Measurements from ENCODE around the gene TM4SF18.
"Not testable (repeated sequence)": the region's sequence is repeated elsewhere in the genome, so short reads cannot be mapped to it uniquely, and the experiment has no call there.

The TM4SF18 gene, protein sequence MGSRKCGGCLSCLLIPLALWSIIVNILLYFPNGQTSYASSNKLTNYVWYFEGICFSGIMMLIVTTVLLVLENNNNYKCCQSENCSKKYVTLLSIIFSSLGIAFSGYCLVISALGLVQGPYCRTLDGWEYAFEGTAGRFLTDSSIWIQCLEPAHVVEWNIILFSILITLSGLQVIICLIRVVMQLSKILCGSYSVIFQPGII

GRCh38 chr3:149333176-149333859, at the start of gene TM4SF18:
TSS of gene TM4SF18 (minus strand) at chr3:149333636. CDS start at chr3:149333382, 254 bp downstream.
- DNase-seq (ENCODE audit: low read depth in 3 of 3), result no peak

DNA sequence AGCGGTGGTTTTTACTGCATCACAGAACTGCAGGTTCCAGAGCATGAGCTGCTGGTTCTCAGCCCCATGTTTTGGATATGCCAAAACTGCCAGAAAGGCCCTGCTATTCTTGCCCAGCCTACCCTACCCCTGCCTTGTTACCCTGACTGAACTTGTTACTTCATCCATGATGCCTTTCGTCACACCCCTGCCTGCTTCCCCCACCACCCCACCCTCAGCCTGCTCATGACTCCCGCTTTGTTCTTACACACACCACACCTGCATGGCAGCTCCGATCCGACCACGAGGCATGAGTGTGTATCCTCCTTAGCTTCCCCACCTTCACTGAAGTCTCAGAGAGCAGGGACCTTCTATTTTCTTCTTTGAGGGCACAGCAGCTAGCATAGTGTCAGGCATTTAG, 49.1 kb upstream of the TM4SF18 start:
- no peak for DNase-seq (ENCODE audit: low read depth in 3 of 3)

GRCh38 chr3:149382101-149382467, 48.6 kb upstream of the TM4SF18 start:
- DNase-seq (ENCODE audit: low read depth in 3 of 3), result no peak

GRCh38 chr3:149381173-149382100, 48.0 kb upstream of the TM4SF18 start:
- DNase-seq (ENCODE audit: low read depth in 3 of 3), result no peak

DNA sequence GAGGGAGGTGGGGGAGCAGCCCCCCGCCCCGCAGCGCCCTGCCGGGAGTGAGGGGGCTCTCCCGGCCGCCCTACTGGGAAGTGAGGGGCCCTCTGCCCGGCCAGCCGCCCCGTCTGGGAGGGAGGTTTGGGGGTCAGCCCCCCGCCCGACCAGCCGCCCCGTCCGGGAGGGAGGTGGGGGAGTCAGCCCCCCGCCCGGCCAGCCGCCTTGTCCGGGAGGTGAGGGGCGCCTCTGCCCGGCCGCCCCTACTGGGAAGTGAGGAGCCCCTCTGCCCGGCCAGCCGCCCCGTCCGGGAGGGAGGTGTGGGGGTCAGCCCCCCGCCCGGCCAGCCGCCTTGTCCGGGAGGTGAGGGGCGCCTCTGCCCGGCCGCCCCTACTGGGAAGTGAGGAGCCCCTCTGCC, 46.8 kb upstream of the TM4SF18 start:
- DNase-seq (ENCODE audit: low read depth in 3 of 3), result not testable (repeated sequence)

DNA sequence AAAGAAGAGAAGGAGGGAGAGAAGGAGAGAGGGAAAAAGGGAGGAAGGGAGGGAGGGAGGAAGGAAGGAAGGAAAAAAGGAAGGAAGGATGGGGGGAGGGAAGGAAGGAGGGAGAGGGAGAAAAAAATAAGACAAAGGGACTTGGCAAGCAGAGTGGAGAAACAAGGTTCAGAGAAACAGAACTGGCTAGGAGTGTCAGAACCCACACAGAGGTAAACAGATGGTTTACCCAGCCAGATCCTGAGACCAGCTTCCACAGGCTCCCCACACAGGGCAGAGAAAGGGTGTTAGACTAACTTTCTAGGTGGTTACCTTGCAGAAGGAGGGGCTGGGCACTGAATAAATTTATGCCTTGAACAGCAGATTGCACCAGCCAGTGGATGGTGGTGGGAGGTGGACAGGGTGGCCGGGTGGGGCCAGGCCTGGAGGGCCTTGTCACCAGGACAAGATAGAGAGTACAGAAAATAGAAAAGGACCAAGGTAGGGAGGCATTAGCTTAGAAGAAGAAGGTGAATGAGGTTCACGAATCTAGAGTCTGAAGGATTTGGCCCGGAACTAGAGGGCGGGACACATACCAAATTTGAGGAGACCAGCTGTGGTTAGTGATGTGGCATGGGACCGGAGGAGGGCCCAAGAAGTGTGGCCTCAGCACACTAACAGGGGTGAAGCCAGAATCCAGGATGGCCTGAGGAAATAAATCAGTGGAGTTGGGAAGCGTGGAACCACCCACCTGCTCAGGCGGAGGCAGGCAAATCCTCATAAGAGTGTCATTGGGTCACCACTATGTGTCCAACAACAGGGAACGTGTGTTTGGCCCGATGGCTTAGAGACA, 45.3 kb upstream of the TM4SF18 start:
- DNase-seq (ENCODE audit: low read depth in 3 of 3), result no peak

DNA sequence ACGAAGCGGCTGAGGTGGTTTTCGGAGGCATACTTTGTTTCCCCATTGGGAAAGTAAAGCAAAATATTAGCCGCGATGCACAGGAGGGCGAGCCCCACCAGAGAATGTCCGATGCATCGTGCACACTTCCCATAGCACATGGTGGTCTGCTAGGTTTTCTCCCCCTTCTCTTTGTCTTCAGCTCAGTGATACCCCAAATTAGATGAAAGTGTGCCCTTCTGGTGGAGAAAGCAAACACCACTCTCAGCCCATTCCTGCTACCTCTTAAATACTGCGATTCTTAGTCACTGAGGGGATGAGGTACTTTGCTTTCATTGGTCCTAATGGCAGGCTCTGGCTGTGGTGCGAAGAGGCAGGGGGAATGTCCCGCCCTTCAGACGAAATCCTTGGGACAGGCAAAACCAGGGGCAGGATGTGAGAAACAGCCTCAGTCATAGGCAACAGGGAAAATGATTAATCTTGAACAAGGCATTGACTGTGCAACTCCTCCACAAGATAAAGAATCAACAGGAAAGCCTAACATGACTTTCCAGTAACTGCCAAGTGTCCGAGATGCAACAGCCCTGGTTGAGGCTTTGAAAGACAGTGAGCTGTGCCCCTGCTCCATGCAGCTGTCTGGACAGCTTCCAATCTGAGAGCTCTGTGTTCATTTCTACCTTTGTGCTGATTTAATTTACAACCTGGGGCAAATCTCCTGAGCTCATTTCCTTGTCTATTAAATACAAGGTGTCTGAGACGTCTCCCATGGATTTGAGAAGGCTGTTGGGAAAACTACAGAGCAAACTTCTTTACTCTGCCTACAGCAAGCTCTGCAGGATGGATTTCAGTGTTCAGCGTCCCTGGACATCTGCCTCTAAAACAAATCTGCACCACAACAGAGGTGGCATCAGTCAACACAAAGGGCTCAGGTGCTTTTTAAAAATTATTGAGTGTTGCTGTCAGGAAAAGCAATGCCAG, 44.2 kb upstream of the TM4SF18 start, which contains the start of gene TM4SF1:
Gene TM4SF1 (minus strand): TSS at position 242 of the 957 bp plus-strand sequence. CDS start 102 bp downstream, at position 140.
- no peak for DNase-seq (ENCODE audit: low read depth in 3 of 3)

DNA sequence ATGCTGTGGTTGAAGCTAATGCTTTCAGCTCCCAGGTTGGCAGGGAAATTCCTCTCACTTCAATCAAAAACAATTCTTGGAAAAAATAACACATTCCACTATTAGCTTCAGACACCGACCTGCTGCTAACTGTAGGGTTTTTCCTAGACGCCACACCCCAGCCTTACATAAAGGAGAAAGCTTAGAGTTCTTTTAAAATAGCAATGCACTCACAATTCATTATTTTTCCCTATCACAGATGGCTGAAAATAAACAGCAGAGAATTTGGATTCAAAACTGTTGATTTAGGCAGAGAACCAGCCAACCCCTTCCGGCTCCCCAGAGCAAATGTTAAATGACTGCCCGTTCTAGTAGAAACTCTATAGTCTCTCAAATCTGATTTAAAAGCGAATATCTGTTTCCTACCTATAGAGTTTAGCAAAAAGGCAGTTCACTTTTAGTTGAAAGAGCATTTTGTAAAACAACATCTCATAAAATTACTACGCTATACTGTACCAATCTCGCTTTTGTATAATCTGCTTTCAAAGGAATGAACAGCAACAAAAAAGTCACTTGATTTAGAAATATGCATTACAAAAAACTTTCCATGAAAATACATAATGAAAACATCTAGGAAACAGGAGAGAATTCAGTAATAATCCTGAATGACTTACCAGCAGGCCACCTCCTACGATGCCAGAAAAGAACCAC, 43.4 kb upstream of the TM4SF18 start:
- DNase-seq (ENCODE audit: low read depth in 3 of 3), result no peak

DNA sequence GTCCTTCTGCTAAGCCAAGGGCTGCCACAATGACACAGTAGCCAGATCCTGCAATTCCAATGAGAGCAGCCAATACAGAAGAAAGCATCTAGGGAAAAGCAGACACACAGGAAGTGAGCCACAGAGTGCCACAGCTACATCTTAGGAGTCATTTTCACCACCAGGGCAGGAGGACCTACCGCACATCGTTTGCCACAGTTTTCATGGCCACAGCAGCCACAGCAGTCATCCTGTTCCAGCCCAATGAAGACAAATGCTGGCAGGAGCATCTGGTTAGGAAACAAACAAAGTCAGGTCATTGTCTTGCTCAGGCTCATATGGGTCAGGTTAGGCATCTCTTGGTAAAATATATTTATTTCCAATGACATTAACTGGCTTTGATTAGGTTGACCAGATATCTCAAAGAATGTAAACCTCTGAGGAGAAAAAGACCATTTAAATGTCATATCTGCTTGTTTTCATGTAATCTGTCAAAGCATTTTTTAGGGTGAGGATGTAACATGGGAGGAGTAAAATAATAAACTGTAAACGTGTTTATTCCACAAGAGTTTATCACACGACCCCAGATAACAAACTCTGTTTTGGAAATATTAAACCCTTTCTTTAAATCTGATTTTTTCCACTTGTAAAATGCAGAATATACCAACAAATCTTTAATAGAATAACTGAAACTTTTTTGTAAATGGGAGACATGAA, 42.2 kb upstream of the TM4SF18 start:
- no peak for DNase-seq (ENCODE audit: low read depth in 3 of 3)

DNA sequence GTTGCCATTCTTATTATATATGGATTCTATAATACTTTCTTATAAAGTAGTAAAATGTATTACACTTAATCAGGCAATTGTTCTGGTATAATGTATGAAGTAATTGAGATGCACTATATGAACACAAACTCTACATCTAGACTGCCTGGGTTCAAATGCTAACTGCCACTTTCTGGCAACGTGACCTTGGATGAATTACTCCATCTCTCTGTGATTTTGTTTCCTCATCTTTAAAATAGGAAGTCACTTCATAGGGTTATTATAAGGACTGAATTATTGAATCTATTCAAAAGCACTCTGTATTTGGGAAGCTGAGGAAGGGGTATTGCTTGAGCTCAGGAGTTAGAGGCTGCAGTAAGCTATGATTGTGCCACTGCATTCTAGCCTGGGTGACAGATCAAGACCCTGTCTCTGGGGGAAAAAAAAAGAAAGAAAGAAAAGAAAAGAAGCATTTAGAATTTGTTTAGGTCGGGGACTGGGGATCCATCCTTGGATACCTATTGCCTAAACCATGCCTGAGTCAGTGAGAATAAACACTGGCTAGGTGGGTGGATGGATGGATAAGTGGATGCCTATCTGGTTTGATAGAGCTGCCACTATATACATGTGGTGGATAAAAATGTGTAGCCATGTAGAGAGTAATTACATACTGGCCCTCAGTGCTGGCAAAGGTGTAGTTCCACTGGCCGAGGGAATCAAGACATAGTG, 41.5 kb upstream of the TM4SF18 start:
- no peak for DNase-seq (ENCODE audit: low read depth in 3 of 3)

DNA sequence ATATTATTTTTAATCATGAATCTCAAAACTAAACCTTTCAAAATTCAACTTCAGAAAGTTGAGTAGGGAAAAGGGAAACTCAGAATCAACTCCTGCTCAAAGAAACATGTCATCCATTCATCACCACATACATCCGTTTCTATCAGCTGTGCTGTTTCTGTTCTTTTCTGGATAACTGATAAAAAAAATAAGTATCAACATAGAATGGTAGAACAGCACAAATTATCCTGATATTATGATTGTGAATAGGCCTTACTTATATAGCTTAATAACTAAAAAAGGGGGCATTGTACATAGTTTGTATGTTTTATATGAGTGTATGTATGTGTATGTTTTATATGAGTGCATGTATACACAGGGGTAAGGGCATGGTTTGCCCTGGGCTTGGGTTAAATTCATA, 41.0 kb upstream of the TM4SF18 start:
- DNase-seq (ENCODE audit: low read depth in 3 of 3), result no peak

GRCh38 chr3:149373235-149374125, 40.0 kb upstream of the TM4SF18 start:
- no peak for DNase-seq (ENCODE audit: low read depth in 3 of 3)

GRCh38 chr3:149371723-149372114, 38.3 kb upstream of the TM4SF18 start:
- DNase-seq (ENCODE audit: low read depth in 3 of 3), result no peak

DNA sequence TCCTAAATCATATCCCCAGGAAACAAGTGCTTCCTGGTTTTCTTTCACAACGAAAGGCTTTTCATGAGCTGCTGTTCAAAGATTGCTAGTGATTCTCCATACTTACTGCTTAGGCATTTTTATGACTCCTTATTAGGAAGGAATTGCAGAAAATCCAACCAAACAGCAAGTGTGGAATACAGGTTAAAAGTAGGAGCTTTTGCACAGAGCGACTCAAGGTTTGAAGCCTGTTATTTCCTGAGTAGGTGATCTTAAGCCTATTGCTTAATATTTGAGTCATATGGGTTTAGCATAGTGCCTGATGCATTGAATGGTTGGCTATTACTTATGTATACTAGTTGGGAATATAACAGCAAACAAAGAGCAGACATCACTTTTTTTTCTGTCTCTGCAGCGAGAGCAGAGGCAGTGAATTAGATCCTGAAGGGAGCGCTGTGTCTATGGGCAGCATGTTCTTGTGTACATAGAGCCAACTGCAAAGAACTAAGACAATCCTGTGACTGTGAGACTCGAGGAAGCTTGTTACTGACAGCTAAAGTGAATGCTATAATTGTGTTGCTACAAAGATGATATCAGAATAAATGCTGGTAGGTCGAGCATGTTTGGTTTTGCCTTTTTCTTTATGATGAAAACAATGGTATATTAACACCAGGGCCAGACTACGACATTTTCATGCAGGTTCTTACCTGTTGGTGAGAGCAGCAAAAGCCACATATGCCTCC, 37.7 kb upstream of the TM4SF18 start:
- DNase-seq (ENCODE audit: low read depth in 3 of 3), result no peak

- DNase-seq (ENCODE audit: low read depth in 3 of 3), result no peak
Observed at GRCh38 chr3:149369991-149370866, 36.8 kb upstream of the TM4SF18 start.

All from stimulated activated CD4-positive, alpha-beta T cell treated with anti-CD3 and anti-CD28 coated beads, TNF-alpha, amount 100 ng/mL, for 4 hours (primary cell).